Brain pericyte (primary cell): ENCODE results near the gene TOX2.

Experiments
- DNase-seq: peaks from one replicate; pipeline ENCODE4 v3.0.0-alpha.2; 2012; ENCODE audit warnings: low read depth, low spot score

The TOX2 gene

GRCh38 chr20:44080064-44080463, 165.4 kb downstream of the TOX2 start:
- DNase-seq: no peak

- DNase-seq: peak; percentile 41
Measured at GRCh38 chr20:44080646-44081267, 166.1 kb downstream of the TOX2 start.

- no peak for DNase-seq
Measured at GRCh38 chr20:44081476-44081875, 166.8 kb downstream of the TOX2 start.

GRCh38 chr20:44081888-44082287, 167.2 kb downstream of the TOX2 start:
- DNase-seq: no peak

GRCh38 chr20:44083220-44083933, 168.7 kb downstream of the TOX2 start:
- no peak for DNase-seq

GRCh38 chr20:44084439-44084838, 169.8 kb downstream of the TOX2 start:
- no peak for DNase-seq

- no peak for DNase-seq
Measured at GRCh38 chr20:44084891-44085290, 170.2 kb downstream of the TOX2 start.

- DNase-seq: no peak
Measured at GRCh38 chr20:44085616-44086434, 171.2 kb downstream of the TOX2 start.

- DNase-seq: no peak
Measured at GRCh38 chr20:44087051-44087856, 172.6 kb downstream of the TOX2 start.

- DNase-seq: no peak
Measured at GRCh38 chr20:44087857-44088120, 173.1 kb downstream of the TOX2 start.

- no peak for DNase-seq
Measured at GRCh38 chr20:44089987-44090674, 175.5 kb downstream of the TOX2 start.

- DNase-seq: no peak
Measured at GRCh38 chr20:44091026-44091425, 176.4 kb downstream of the TOX2 start.

- DNase-seq: no peak
Measured at GRCh38 chr20:44092551-44093248, 178.0 kb downstream of the TOX2 start.

- no peak for DNase-seq
Measured at GRCh38 chr20:44093249-44093582, 178.6 kb downstream of the TOX2 start.

- no peak for DNase-seq
Measured at GRCh38 chr20:44095831-44096230, 181.2 kb downstream of the TOX2 start.

- DNase-seq: no peak
Measured at GRCh38 chr20:44097521-44098255, 183.0 kb downstream of the TOX2 start.

- DNase-seq: no peak
Measured at GRCh38 chr20:44098256-44098630, 183.6 kb downstream of the TOX2 start.

GRCh38 chr20:44098657-44099056, 184.0 kb downstream of the TOX2 start:
- DNase-seq: no peak

- DNase-seq: no peak
Measured at GRCh38 chr20:44099832-44100231, 185.2 kb downstream of the TOX2 start.

- DNase-seq: no peak
Measured at GRCh38 chr20:44102582-44102981, 187.9 kb downstream of the TOX2 start.
